Ovary (tissue), 9 donors: ENCODE results near the gene GRIK5. TPM values are rescaled to one million over a fixed set of nuclear protein-coding genes. Genes with fewer than 3 reads are reported as not detected.

Source experiments
- DNase-seq, 5 donors: peaks; one replicate each; pipeline ENCODE4 v3.0.0-alpha.2; 2019 to 2020
- H3K27ac ChIP-seq, 2 donors: fragments of 200-600 bp; one replicate each; pipeline versions ENCODE4 v1.5.1 to v1.8.0; 2019 to 2022
- H3K27me3 ChIP-seq: fragments of 200-600 bp; one replicate; pipeline ENCODE4 v1.8.0; 2022
- H3K36me3 ChIP-seq: fragments of 200-600 bp; sonication (generic); one replicate; pipeline ENCODE4 v1.5.1; 2019
- H3K4me1 ChIP-seq: one replicate; pipeline ENCODE4 v1.8.1; 2013; ENCODE audit warnings: mild to moderate bottlenecking, moderate library complexity; ENCODE audit not compliant: insufficient read depth
- H3K4me3 ChIP-seq: fragments of 200-600 bp; sonication (generic); one replicate; pipeline ENCODE4 v1.5.1; 2017
- H3K9me3 ChIP-seq, 2 donors: fragments of 200-600 bp in 1 of 2; sonication (generic) in 1 of 2; one replicate each; pipeline versions ENCODE4 v1.5.1 to v1.8.1; 2013 to 2019; ENCODE audit warnings: mild to moderate bottlenecking in 1 of 2, moderate library complexity in 1 of 2
- CTCF ChIP-seq, 3 donors: fragments of 450-650 bp in 2 of 3; fragments of 200-600 bp in 1 of 3; IDR thresholded peaks; one replicate each; pipeline versions ENCODE4 v1.5.1 to v1.8.0; 2016 to 2022; ENCODE audit warnings: antibody characterized with exemption in 3 of 3, mild to moderate bottlenecking in 1 of 3
- EP300 ChIP-seq: sonication (generic); formaldehyde crosslinking; IDR thresholded peaks from one replicate; pipeline ENCODE4 v1.6.1; 2017; ENCODE audit warnings: antibody characterized with exemption
- POLR2A ChIP-seq: fragments of 450-650 bp; IDR thresholded peaks from one replicate; pipeline ENCODE4 v1.6.1; 2017; ENCODE audit warnings: antibody characterized with exemption, mild to moderate bottlenecking, moderate library complexity
- WGBS, 3 donors: extraction: QIAGEN DNeasy Blood & Tissue Kit in 1 of 3; methylation state at CpG; one replicate each; pipeline versions ENCODE4 v1.1.5 to v1.1.7; 2013 to 2017; 5-methylcytosine and 5-hydroxymethylcytosine counted together
- intact Hi-C, 4 donors: fragments of 100-400 bp; cut with DNase I; formaldehyde crosslinking; loops; one replicate each; pipeline versions ENCODE4 v1.11.0 to v1.15.1; 2022 to 2023
- polyA plus RNA-seq, 2 donors: library from polyadenylated mRNA; stranded (reverse); fragments of 200-250 nt in 1 of 2; fragments of 350-450 nt in 1 of 2; fragmentation: Illumina TruSeq in 1 of 2; extraction: RNeasy Lipid Tissue Mini Kit (QIAGEN cat#74804) in 1 of 2; gene quantifications; one replicate each; pipeline ENCODE4 v1.2.3, GENCODE V29; 2013 to 2014
- total RNA-seq, 7 donors: library from RNA; depleted of rRNA in 2 of 7; stranded (reverse); fragments of >200 nt in 2 of 7; fragmentation: NEBNext Ultra II Directional in 3 of 7; extraction: Animal tissue kit (Norgen Biotek cat#: 25700) in 3 of 7; gene quantifications; one replicate each; pipeline versions ENCODE4 v1.1.0 to v1.2.4, GENCODE V29; 2016 to 2023
- donor health status: DM: no; HTN: no; CAD: no; lungs with moderate emphysema.
- donor health status: DM: no; HTN: no; CAD: no.
- donor health status: Bipolar disorder and iron deficiency.
- donor health status: DM: yes; HTN: yes; CAD: no.
- donor health status: DM: no; HTN: no; CAD: no.
- donor health status: DM: yes; HTN: yes; CAD: no.

The GRIK5 gene
- total and polyA plus RNA-seq, 9 donors = 1.7 to 16.3 (median 3.7) TPM

- no peaks in the 10 kb centered on the region for H3K27me3 ChIP-seq
- intact Hi-C loops = no loop called here
- no peaks in the 10 kb centered on the region for H3K4me1 ChIP-seq
- 74 to 79% (median 75%) methylated on average over 21 of the region's 21 CpGs for WGBS, 3 donors
- DNase-seq = no peak
- H3K36me3 ChIP-seq = no peaks in the 10 kb centered on the region
- TF ChIP-seq CTCF (IDR thresholded peaks at IDR 0.05) = no peak
- no peaks in the 10 kb centered on the region for H3K9me3 ChIP-seq
- H3K4me3 ChIP-seq = no peak overlapping the region
- H3K27ac ChIP-seq = no peak overlapping the region
These were observed 66.3 kb downstream of the GRIK5 start for GRCh38 chr19:42003506-42004294.

- no peaks in the 10 kb centered on the region for H3K9me3 ChIP-seq
- no peak overlapping the region for H3K4me3 ChIP-seq
- WGBS, 3 donors = 49 to 68% (median 59%) methylated on average over 7 of the region's 7 CpGs
- TF ChIP-seq POLR2A (no peak), CTCF (IDR thresholded peaks at IDR 0.05) (no peak), EP300 (no peak)
- DNase-seq = no peak
- no peak overlapping the region for H3K27ac ChIP-seq
- no peaks in the 10 kb centered on the region for H3K4me1 ChIP-seq
- no peaks in the 10 kb centered on the region for H3K27me3 ChIP-seq
- intact Hi-C loops = no loop called here
- H3K36me3 ChIP-seq = no peaks in the 10 kb centered on the region
These were observed 70.2 kb downstream of the GRIK5 start for GRCh38 chr19:41999878-42000208.

GRCh38 chr19:41999071-41999877, 70.7 kb downstream of the GRIK5 start:
- Histone ChIP-seq H3K4me3 (no peak overlapping the region), H3K36me3 (no peaks in the 10 kb centered on the region), H3K27ac (no peak overlapping the region), H3K9me3 (no peaks in the 10 kb centered on the region), H3K4me1 (no peaks in the 10 kb centered on the region), H3K27me3 (no peaks in the 10 kb centered on the region)
- no peak for DNase-seq
- TF ChIP-seq CTCF (IDR thresholded peaks at IDR 0.05) = no peak
- no peak for TF ChIP-seq EP300
- TF ChIP-seq POLR2A = no peak
- 6 to 9% (median 9%) methylated on average over 40 to 55 of the region's 55 CpGs for WGBS, 3 donors
- intact Hi-C loops = no loop called here

- 1 to 6% (median 2%) methylated on average over 19 to 64 of the region's 64 CpGs for WGBS, 3 donors
- no peaks in the 10 kb centered on the region for H3K9me3 ChIP-seq
- no peak for DNase-seq
- no peaks in the 10 kb centered on the region for H3K36me3 ChIP-seq
- no peak overlapping the region for H3K4me3 ChIP-seq
- intact Hi-C loops = no loop called here
- H3K27me3 ChIP-seq = no peaks in the 10 kb centered on the region
- TF ChIP-seq POLR2A = no peak
- TF ChIP-seq CTCF (IDR thresholded peaks at IDR 0.05) = no peak
- TF ChIP-seq EP300 = no peak
- H3K27ac ChIP-seq = no peak overlapping the region
- no peaks in the 10 kb centered on the region for H3K4me1 ChIP-seq
These were observed 71.6 kb downstream of the GRIK5 start for GRCh38 chr19:41998246-41999020.
